Sigmoid colon (tissue), 4 donors: ENCODE results near the gene ME3.

Experiments
- CTCF ChIP-seq, 4 experiments: fragments of 450-650 bp in 3 of 4; fragments of 200-600 bp in 1 of 4; IDR thresholded peaks; one replicate each; pipeline ENCODE4 v1.5.1; 2016 to 2019; ENCODE audit warnings: antibody characterized with exemption in 4 of 4, mild to moderate bottlenecking in 3 of 4, moderate library complexity in 2 of 4
- EP300 ChIP-seq, 4 donors: sonication (generic); formaldehyde crosslinking; IDR thresholded peaks; one replicate each; pipeline ENCODE4 v1.6.1; 2017; ENCODE audit warnings: antibody characterized with exemption in 4 of 4
- POLR2A ChIP-seq, 2 donors: fragments of 450-650 bp; IDR thresholded peaks; one replicate each; pipeline ENCODE4 v1.6.1; 2016; ENCODE audit warnings: antibody characterized with exemption in 2 of 2, mild to moderate bottlenecking in 2 of 2, moderate library complexity in 2 of 2
- POLR2AphosphoS5 ChIP-seq, 4 donors: sonication (generic); formaldehyde crosslinking; IDR thresholded peaks; one replicate each; pipeline ENCODE4 v1.6.1; 2017; ENCODE audit warnings: antibody characterized with exemption in 4 of 4

GRCh38 chr11:86663291-86663690 lies 9.1 kb downstream of the ME3 start:
- TF ChIP-seq EP300 (IDR thresholded peaks at IDR 0.05) = no peak
- TF ChIP-seq POLR2A (IDR thresholded peaks at IDR 0.05) = no peak
- TF ChIP-seq CTCF (IDR thresholded peaks at IDR 0.05) = no peak
- no peak for TF ChIP-seq POLR2AphosphoS5 (IDR thresholded peaks at IDR 0.05)
